ENCODE data around the gene NDUFA12.

GRCh38 chr12:95002754-95003153, 743 bp downstream of the NDUFA12 start:
- TF ChIP-seq CTCF (conservative IDR thresholded peaks at IDR 0.05; ENCODE audit: low read depth, low read length): no peak
- TF ChIP-seq EZH2 (IDR thresholded peaks at IDR 0.05; ENCODE audit: borderline replicate concordance, low read depth, low read length, poor library complexity, severe bottlenecking): no peak

All from A673 (cell line).